Stimulated activated naive B cell treated with anti-CD40 and anti-IgM and Interleukin-4, amounts not matched to agents 10 μg/mL and 1 μg/mL and 100 μg/mL, for 72 hours (primary cell): Measurements from ENCODE around the gene FRMPD2.

ENCODE experiments used
- ATAC-seq, 2 donors: fragments of 150-1000 bp; cut with Tn5 transposase; replicated peaks; 2 replicates each; pipeline ENCODE4 v1.10.0; 2021; ENCODE audit warnings: moderate library complexity in 1 of 2
- DNase-seq: peaks from one replicate; pipeline ENCODE4 v3.0.0; 2021
- H3K27ac Mint-ChIP-seq: one replicate; pipeline ENCODE4 v1.8.0; 2022; ENCODE audit warnings: mild to moderate bottlenecking, mixed read lengths
- H3K27me3 Mint-ChIP-seq, 2 donors: one replicate each; pipeline ENCODE4 v1.8.0; 2022; ENCODE audit warnings: mixed read lengths in 2 of 2
- H3K36me3 Mint-ChIP-seq, 2 donors: one replicate each; pipeline ENCODE4 v1.8.0; 2022; ENCODE audit warnings: mixed read lengths in 2 of 2, mild to moderate bottlenecking in 1 of 2
- H3K4me1 Mint-ChIP-seq, 2 donors: one replicate each; pipeline ENCODE4 v1.8.0; 2022; ENCODE audit warnings: mixed read lengths in 2 of 2, mild to moderate bottlenecking in 1 of 2
- H3K4me3 Mint-ChIP-seq, 2 donors: one replicate each; pipeline ENCODE4 v1.8.0; 2022; ENCODE audit warnings: mild to moderate bottlenecking in 2 of 2, mixed read lengths in 2 of 2, moderate library complexity in 1 of 2
- H3K9me3 Mint-ChIP-seq, 2 donors: one replicate each; pipeline ENCODE4 v1.8.0; 2022; ENCODE audit warnings: mixed read lengths in 2 of 2, mild to moderate bottlenecking in 1 of 2

FRMPD2 gene

GRCh38 chr10:48240196-48240595 is 34.3 kb downstream of the FRMPD2 start:
- DNase-seq (no peak), ATAC-seq (no peak)
- Mint-ChIP-seq H3K36me3 (no peaks in the 10 kb centered on the region), H3K4me1 (no peaks in the 10 kb centered on the region), H3K4me3 (no peak overlapping the region), H3K9me3 (no peaks in the 10 kb centered on the region), H3K27me3 (peaks cover 10 to 11% of the 10 kb centered on the region in 2 donors), H3K27ac (no peak overlapping the region)

GRCh38 chr10:48239618-48240017 is 34.9 kb downstream of the FRMPD2 start:
- no peak overlapping the region for H3K27ac Mint-ChIP-seq
- no peak overlapping the region for H3K4me3 Mint-ChIP-seq
- H3K36me3 Mint-ChIP-seq, result no peaks in the 10 kb centered on the region
- ATAC-seq (no peak), DNase-seq (no peak)
- no peaks in the 10 kb centered on the region for H3K4me1 Mint-ChIP-seq
- H3K9me3 Mint-ChIP-seq, result no peaks in the 10 kb centered on the region
- H3K27me3 Mint-ChIP-seq, result peaks cover 10 to 13% of the 10 kb centered on the region in 2 donors

GRCh38 chr10:48238826-48239520 is 35.5 kb downstream of the FRMPD2 start:
- no peak for DNase-seq
- H3K27me3 Mint-ChIP-seq, result peaks cover 10 to 13% of the 10 kb centered on the region in 2 donors
- ATAC-seq, result no peak
- no peaks in the 10 kb centered on the region for H3K4me1 Mint-ChIP-seq
- H3K36me3 Mint-ChIP-seq, result no peaks in the 10 kb centered on the region
- H3K27ac Mint-ChIP-seq, result no peak overlapping the region
- no peaks in the 10 kb centered on the region for H3K9me3 Mint-ChIP-seq
- H3K4me3 Mint-ChIP-seq, result no peak overlapping the region

GRCh38 chr10:48237259-48238250 is 36.9 kb downstream of the FRMPD2 start:
- Mint-ChIP-seq H3K36me3 (no peaks in the 10 kb centered on the region), H3K4me1 (no peaks in the 10 kb centered on the region), H3K27me3 (peaks cover 11 to 14% of the 10 kb centered on the region in 2 donors), H3K9me3 (no peaks in the 10 kb centered on the region), H3K27ac (no peak overlapping the region), H3K4me3 (no peak overlapping the region)
- no peak for DNase-seq
- ATAC-seq, result no peak

- Mint-ChIP-seq H3K4me1 (peaks cover 5 to 8% of the 10 kb centered on the region in 2 donors), H3K4me3 (no peak overlapping the region), H3K27me3 (peaks cover 18 to 21% of the 10 kb centered on the region in 2 donors), H3K36me3 (no peaks in the 10 kb centered on the region), H3K27ac (no peak overlapping the region), H3K9me3 (no peaks in the 10 kb centered on the region)
- DNase-seq (no peak), ATAC-seq (no peak)
These were observed 38.3 kb downstream of the FRMPD2 start for GRCh38 chr10:48236199-48236621.

- Mint-ChIP-seq H3K4me1 (peaks cover 7 to 9% of the 10 kb centered on the region in 2 donors), H3K27me3 (peaks cover 21 to 24% of the 10 kb centered on the region in 2 donors), H3K36me3 (no peaks in the 10 kb centered on the region), H3K4me3 (no peak overlapping the region), H3K27ac (no peak overlapping the region), H3K9me3 (no peaks in the 10 kb centered on the region)
- no peak for DNase-seq
- no peak for ATAC-seq
These were observed 39.0 kb downstream of the FRMPD2 start for GRCh38 chr10:48235501-48235900.

GRCh38 chr10:48234787-48235186 is 39.7 kb downstream of the FRMPD2 start:
- Mint-ChIP-seq H3K4me1 (peaks cover 7 to 9% of the 10 kb centered on the region in 2 donors), H3K27ac (no peak overlapping the region), H3K4me3 (no peak overlapping the region), H3K36me3 (no peaks in the 10 kb centered on the region), H3K9me3 (no peaks in the 10 kb centered on the region), H3K27me3 (peaks cover 21 to 24% of the 10 kb centered on the region in 2 donors)
- DNase-seq (no peak), ATAC-seq (no peak)

GRCh38 chr10:48234295-48234694 is 40.2 kb downstream of the FRMPD2 start:
- ATAC-seq, result no peak
- Mint-ChIP-seq H3K9me3 (no peaks in the 10 kb centered on the region), H3K4me1 (peaks cover 7 to 9% of the 10 kb centered on the region in 2 donors), H3K27me3 (peaks cover 21 to 24% of the 10 kb centered on the region in 2 donors), H3K36me3 (no peaks in the 10 kb centered on the region), H3K27ac (no peak overlapping the region), H3K4me3 (no peak overlapping the region)
- no peak for DNase-seq

- H3K27ac Mint-ChIP-seq, result no peak overlapping the region
- DNase-seq (no peak), ATAC-seq (no peak)
- H3K4me1 Mint-ChIP-seq, result peaks cover 7 to 9% of the 10 kb centered on the region in 2 donors
- no peaks in the 10 kb centered on the region for H3K9me3 Mint-ChIP-seq
- peaks cover 21 to 24% of the 10 kb centered on the region in 2 donors for H3K27me3 Mint-ChIP-seq
- no peaks in the 10 kb centered on the region for H3K36me3 Mint-ChIP-seq
- no peak overlapping the region for H3K4me3 Mint-ChIP-seq
These were observed 40.9 kb downstream of the FRMPD2 start for GRCh38 chr10:48233559-48234005.

- no peaks in the 10 kb centered on the region for H3K9me3 Mint-ChIP-seq
- H3K4me1 Mint-ChIP-seq, result peaks cover 7 to 9% of the 10 kb centered on the region in 2 donors
- H3K36me3 Mint-ChIP-seq, result no peaks in the 10 kb centered on the region
- H3K27me3 Mint-ChIP-seq, result peaks cover 21 to 24% of the 10 kb centered on the region in 2 donors
- H3K4me3 Mint-ChIP-seq, result no peak overlapping the region
- ATAC-seq, result no peak
- DNase-seq, result no peak
- no peak overlapping the region for H3K27ac Mint-ChIP-seq
These were observed 41.6 kb downstream of the FRMPD2 start for GRCh38 chr10:48232717-48233447.

- no peak overlapping the region for H3K4me3 Mint-ChIP-seq
- ATAC-seq, result peak; percentile 41 to 69
- no peak for DNase-seq
- no peaks in the 10 kb centered on the region for H3K36me3 Mint-ChIP-seq
- H3K27ac Mint-ChIP-seq, result no peak overlapping the region
- peaks cover 26 to 31% of the 10 kb centered on the region in 2 donors for H3K27me3 Mint-ChIP-seq
- peaks cover 7 to 9% of the 10 kb centered on the region in 2 donors for H3K4me1 Mint-ChIP-seq
- H3K9me3 Mint-ChIP-seq, result no peaks in the 10 kb centered on the region
These were observed 42.7 kb downstream of the FRMPD2 start for GRCh38 chr10:48231699-48232315.

GRCh38 chr10:48231178-48231577 is 43.3 kb downstream of the FRMPD2 start:
- Mint-ChIP-seq H3K4me3 (no peak overlapping the region), H3K4me1 (peaks cover 7 to 9% of the 10 kb centered on the region in 2 donors), H3K27me3 (peaks cover 26 to 33% of the 10 kb centered on the region in 2 donors), H3K27ac (no peak overlapping the region), H3K36me3 (no peaks in the 10 kb centered on the region), H3K9me3 (no peaks in the 10 kb centered on the region)
- DNase-seq (no peak), ATAC-seq (peak; percentile 42 to 58)

- no peak overlapping the region for H3K27ac Mint-ChIP-seq
- no peaks in the 10 kb centered on the region for H3K36me3 Mint-ChIP-seq
- peaks cover 7 to 16% of the 10 kb centered on the region in 2 donors for H3K4me1 Mint-ChIP-seq
- no peak overlapping the region for H3K4me3 Mint-ChIP-seq
- peaks cover 29 to 40% of the 10 kb centered on the region in 2 donors for H3K27me3 Mint-ChIP-seq
- DNase-seq (no peak), ATAC-seq (no peak)
- H3K9me3 Mint-ChIP-seq, result no peaks in the 10 kb centered on the region
These were observed 47.3 kb downstream of the FRMPD2 start for GRCh38 chr10:48227213-48227612.
